ENCODE measurements around the gene CST2.
"Not testable (repeated sequence)": the region's sequence is repeated elsewhere in the genome, so short reads cannot be mapped to it uniquely, and the experiment has no call there.

DNA sequence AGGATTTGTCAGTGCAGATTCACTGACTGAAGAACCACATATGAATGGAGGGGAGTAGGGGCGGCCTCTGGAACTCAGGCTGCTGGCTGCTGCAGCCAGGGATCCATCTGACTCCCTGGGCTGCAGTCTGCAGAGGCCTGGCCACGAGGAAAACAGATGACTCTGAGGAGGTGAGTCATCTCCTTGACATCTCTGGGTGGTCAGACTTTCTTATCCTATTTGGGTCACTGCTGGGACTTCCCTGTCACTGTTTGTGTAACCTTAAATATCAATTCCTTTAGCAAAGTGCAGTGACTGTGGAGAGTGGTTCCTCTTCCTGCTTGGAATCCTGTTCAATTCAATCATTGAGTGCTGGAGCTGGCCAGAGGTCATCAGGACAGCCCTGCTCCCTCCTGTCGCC lies 5.4 kb upstream of the CST2 start:
- TF ChIP-seq, protein P1, sequence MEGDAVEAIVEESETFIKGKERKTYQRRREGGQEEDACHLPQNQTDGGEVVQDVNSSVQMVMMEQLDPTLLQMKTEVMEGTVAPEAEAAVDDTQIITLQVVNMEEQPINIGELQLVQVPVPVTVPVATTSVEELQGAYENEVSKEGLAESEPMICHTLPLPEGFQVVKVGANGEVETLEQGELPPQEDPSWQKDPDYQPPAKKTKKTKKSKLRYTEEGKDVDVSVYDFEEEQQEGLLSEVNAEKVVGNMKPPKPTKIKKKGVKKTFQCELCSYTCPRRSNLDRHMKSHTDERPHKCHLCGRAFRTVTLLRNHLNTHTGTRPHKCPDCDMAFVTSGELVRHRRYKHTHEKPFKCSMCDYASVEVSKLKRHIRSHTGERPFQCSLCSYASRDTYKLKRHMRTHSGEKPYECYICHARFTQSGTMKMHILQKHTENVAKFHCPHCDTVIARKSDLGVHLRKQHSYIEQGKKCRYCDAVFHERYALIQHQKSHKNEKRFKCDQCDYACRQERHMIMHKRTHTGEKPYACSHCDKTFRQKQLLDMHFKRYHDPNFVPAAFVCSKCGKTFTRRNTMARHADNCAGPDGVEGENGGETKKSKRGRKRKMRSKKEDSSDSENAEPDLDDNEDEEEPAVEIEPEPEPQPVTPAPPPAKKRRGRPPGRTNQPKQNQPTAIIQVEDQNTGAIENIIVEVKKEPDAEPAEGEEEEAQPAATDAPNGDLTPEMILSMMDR (IDR thresholded peaks at IDR 0.05 in 4 of 5, conservative IDR thresholded peaks at IDR 0.05 in 1 of 5): not testable (repeated sequence)
- not testable (repeated sequence) for TF ChIP-seq POLR2A (IDR thresholded peaks at IDR 0.05)
